ENCODE data around the gene COX4I1. TPM values are rescaled to one million over a fixed set of nuclear protein-coding genes. Genes with fewer than 3 reads are reported as not detected.

COX4I1 gene
- total RNA-seq, 1 donor from 2014 or later, result 430 TPM

DNA sequence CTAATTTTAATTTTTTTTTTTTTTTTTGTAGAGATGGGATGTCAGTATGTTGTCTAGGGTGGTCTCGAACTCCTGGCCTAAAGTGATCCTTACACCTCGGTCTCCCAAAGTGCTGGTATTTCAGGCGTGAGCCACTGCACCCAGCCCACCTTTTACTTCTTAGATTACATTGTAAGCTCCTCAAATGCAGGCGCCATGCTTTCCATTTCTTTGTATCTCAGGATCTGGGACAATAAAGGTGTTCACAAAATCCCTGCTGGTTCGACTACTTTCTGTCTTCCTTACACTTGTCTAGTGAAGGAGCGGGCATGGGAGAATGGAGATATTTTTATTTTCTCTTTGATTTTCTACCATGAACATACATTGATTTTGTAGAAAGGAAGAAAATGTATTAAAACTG lies 25.4 kb upstream of the COX4I1 start:
- Histone ChIP-seq H3K36me3 (peaks cover 0 to 20% of the 10 kb centered on the region in 2 donors), H3K27ac (no peak overlapping the region), H3K9me3 (no peaks in the 10 kb centered on the region), H3K27me3 (no peaks in the 10 kb centered on the region), H3K4me1 (peaks cover 10% of the 10 kb centered on the region), H3K4me3 (no peak overlapping the region)
- DNase-seq (ENCODE audit: extremely low spot score in 2 of 2), result no peak
- intact Hi-C loops (cut with DNase I), result no loop called here
- TF ChIP-seq POLR2A (IDR thresholded peaks at IDR 0.05), result no peak
- no peak for TF ChIP-seq POLR2AphosphoS5 (IDR thresholded peaks at IDR 0.05; ENCODE audit: insufficient read depth in 1 of 2, low read depth in 1 of 2)
- TF ChIP-seq, protein P1, sequence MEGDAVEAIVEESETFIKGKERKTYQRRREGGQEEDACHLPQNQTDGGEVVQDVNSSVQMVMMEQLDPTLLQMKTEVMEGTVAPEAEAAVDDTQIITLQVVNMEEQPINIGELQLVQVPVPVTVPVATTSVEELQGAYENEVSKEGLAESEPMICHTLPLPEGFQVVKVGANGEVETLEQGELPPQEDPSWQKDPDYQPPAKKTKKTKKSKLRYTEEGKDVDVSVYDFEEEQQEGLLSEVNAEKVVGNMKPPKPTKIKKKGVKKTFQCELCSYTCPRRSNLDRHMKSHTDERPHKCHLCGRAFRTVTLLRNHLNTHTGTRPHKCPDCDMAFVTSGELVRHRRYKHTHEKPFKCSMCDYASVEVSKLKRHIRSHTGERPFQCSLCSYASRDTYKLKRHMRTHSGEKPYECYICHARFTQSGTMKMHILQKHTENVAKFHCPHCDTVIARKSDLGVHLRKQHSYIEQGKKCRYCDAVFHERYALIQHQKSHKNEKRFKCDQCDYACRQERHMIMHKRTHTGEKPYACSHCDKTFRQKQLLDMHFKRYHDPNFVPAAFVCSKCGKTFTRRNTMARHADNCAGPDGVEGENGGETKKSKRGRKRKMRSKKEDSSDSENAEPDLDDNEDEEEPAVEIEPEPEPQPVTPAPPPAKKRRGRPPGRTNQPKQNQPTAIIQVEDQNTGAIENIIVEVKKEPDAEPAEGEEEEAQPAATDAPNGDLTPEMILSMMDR (IDR thresholded peaks at IDR 0.05), result no peak

- Histone ChIP-seq H3K27me3 (no peaks in the 10 kb centered on the region), H3K36me3 (peaks cover 0 to 27% of the 10 kb centered on the region in 2 donors), H3K27ac (no peak overlapping the region), H3K4me1 (peaks cover 10% of the 10 kb centered on the region), H3K9me3 (no peaks in the 10 kb centered on the region), H3K4me3 (no peak overlapping the region)
- DNase-seq (ENCODE audit: extremely low spot score in 2 of 2), result no peak
- TF ChIP-seq POLR2A (IDR thresholded peaks at IDR 0.05), result no peak
- no peak for TF ChIP-seq POLR2AphosphoS5 (IDR thresholded peaks at IDR 0.05; ENCODE audit: insufficient read depth in 1 of 2, low read depth in 1 of 2)
- TF ChIP-seq, protein P1 (IDR thresholded peaks at IDR 0.05), result no peak
- intact Hi-C loops (cut with DNase I), result no loop called here
Observed at GRCh38 chr16:85774811-85775210, 24.7 kb upstream of the COX4I1 start.

- no peak for DNase-seq (ENCODE audit: extremely low spot score in 2 of 2)
- H3K4me3 ChIP-seq, result no peak overlapping the region
- intact Hi-C loops (cut with DNase I), result no loop called here
- H3K36me3 ChIP-seq, result peaks cover 0 to 33% of the 10 kb centered on the region in 2 donors
- no peaks in the 10 kb centered on the region for H3K9me3 ChIP-seq
- peaks cover 10% of the 10 kb centered on the region for H3K4me1 ChIP-seq
- no peak overlapping the region for H3K27ac ChIP-seq
- TF ChIP-seq, protein P1 (IDR thresholded peaks at IDR 0.05), result no peak
- TF ChIP-seq POLR2AphosphoS5 (IDR thresholded peaks at IDR 0.05; ENCODE audit: insufficient read depth in 1 of 2, low read depth in 1 of 2), result no peak
- no peak for TF ChIP-seq POLR2A (IDR thresholded peaks at IDR 0.05)
- no peaks in the 10 kb centered on the region for H3K27me3 ChIP-seq
Observed at GRCh38 chr16:85777583-85778310, 21.7 kb upstream of the COX4I1 start.

GRCh38 chr16:85778873-85779272 lies 20.6 kb upstream of the COX4I1 start:
- H3K36me3 ChIP-seq, result peaks cover 0 to 33% of the 10 kb centered on the region in 2 donors
- no peaks in the 10 kb centered on the region for H3K9me3 ChIP-seq
- intact Hi-C loops (cut with DNase I), result no loop called here
- TF ChIP-seq POLR2A (IDR thresholded peaks at IDR 0.05), result no peak
- TF ChIP-seq, protein P1 (IDR thresholded peaks at IDR 0.05), result no peak
- TF ChIP-seq POLR2AphosphoS5 (IDR thresholded peaks at IDR 0.05; ENCODE audit: insufficient read depth in 1 of 2, low read depth in 1 of 2), result no peak
- H3K4me3 ChIP-seq, result no peak overlapping the region
- no peak overlapping the region for H3K27ac ChIP-seq
- no peak for DNase-seq (ENCODE audit: extremely low spot score in 2 of 2)
- peaks cover 10% of the 10 kb centered on the region for H3K4me1 ChIP-seq
- H3K27me3 ChIP-seq, result no peaks in the 10 kb centered on the region

DNA sequence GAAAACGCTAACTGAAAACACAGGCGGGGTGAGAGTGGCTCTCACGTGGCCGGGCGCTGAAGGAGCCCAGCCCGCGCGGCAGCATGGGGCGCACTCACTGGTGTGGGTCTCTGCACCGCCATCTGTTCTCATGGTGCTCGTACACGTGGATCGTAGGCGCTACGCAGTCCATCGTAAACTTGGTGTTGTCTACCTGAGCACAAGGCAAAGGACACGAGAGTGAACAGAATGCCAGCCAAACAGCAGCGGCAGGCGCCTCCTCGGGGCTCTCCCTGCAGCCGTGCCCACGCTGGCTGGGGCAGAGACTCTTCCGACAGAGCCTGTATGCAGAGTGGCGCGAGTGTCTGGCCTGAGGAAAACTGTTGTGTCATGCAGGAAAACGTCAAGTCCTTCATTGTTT lies 19.2 kb upstream of the COX4I1 start:
- H3K4me1 ChIP-seq, result peaks cover 10% of the 10 kb centered on the region
- no peak for TF ChIP-seq POLR2AphosphoS5 (IDR thresholded peaks at IDR 0.05; ENCODE audit: insufficient read depth in 1 of 2, low read depth in 1 of 2)
- TF ChIP-seq, protein P1 (IDR thresholded peaks at IDR 0.05), result no peak
- no peak for TF ChIP-seq POLR2A (IDR thresholded peaks at IDR 0.05)
- no peaks in the 10 kb centered on the region for H3K9me3 ChIP-seq
- no peak overlapping the region for H3K4me3 ChIP-seq
- no peak overlapping the region for H3K27ac ChIP-seq
- H3K27me3 ChIP-seq, result no peaks in the 10 kb centered on the region
- peaks cover 0 to 37% of the 10 kb centered on the region in 2 donors for H3K36me3 ChIP-seq
- no peak for DNase-seq (ENCODE audit: extremely low spot score in 2 of 2)
- intact Hi-C loops (cut with DNase I), result no loop called here
